ENCODE measurements around the gene ZNF30. TPM values are rescaled to one million over a fixed set of nuclear protein-coding genes. Genes with fewer than 3 reads are reported as not detected.
"Not testable (repeated sequence)": the region's sequence is repeated elsewhere in the genome, so short reads cannot be mapped to it uniquely, and the experiment has no call there.

The ZNF30 gene
- polyA plus RNA-seq, 3 donors, result 0.13 to 1.7 (median 0.29) TPM

DNA sequence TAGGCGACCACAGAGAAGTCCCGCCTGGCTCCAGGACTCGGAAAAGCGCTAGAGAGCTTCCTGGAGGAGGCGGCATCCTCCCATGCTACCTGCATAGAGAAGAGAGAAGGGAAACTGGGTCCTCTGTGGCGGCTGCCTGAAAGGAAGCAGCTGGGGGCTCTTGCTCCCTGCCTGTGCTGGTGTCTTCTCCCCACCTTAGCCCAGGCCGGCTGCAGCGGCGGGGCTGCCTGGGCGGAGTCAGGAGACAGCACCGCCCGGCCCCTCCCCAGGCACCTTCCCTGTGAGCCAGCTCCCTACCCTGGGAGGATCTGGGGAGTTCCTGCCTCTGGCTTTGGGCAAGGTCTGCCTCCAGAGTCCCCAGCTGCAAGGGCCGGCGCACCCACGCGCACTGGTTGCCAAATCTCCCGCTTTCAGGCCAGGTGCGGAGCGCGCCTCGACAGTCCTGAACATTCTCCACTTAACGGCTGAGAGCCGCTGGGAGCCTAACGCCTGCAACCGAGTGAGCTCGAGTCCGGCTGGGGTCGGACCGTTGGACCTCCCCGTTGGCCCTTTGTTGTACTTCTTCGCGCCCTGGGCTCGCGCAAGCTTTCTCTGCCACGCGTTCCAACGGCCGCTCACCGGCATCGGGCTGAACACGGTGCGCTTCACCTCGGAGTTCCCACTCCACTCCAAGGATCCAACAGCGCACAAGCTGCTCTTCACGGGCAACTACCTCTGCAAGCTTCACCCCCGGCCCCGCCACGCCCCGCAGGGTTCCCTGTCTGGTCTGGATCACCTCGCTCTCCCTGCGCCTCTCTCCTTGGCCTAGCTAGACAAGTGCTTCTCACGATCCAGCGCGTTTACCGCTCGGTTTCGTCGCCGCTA lies 21.8 kb upstream of the ZNF30 start:
- Histone ChIP-seq H3K9me3 (replicated peaks in 1 of 2; ENCODE audit: control insufficient read depth in 1 of 2, insufficient read depth in 1 of 2, low read length in 2 of 2) (peaks cover 9 to 13% of the 10 kb centered on the region in 2 donors), H3K36me3 (replicated peaks in 1 of 2; ENCODE audit: control insufficient read depth in 1 of 2, insufficient read depth in 2 of 2, low read length in 2 of 2) (no peaks in the 10 kb centered on the region), H4K20me1 (ENCODE audit: insufficient read depth, low read length) (no peaks in the 10 kb centered on the region), H3K4me2 (replicated peaks; ENCODE audit: extremely low read depth, low read length, poor library complexity, severe bottlenecking) (no peak overlapping the region), H2AFZ (ENCODE audit: insufficient read depth, low read depth, low read length, poor library complexity, severe bottlenecking) (no peak overlapping the region), H3K27me3 (ENCODE audit: control insufficient read depth in 2 of 2, insufficient read depth in 2 of 2, low read length in 2 of 2) (peaks cover 5 to 30% of the 10 kb centered on the region in 2 donors), H3K4me3 (replicated peaks in 1 of 3; ENCODE audit: low read depth in 2 of 3, low read length in 3 of 3) (no peak overlapping the region), H3K9ac (ENCODE audit: insufficient read depth, low read length, poor library complexity, severe bottlenecking) (no peak overlapping the region), H3K4me1 (ENCODE audit: control insufficient read depth in 1 of 2, insufficient read depth in 2 of 2, low read length in 2 of 2) (no peaks in the 10 kb centered on the region), H3K79me2 (ENCODE audit: insufficient read depth, low read length) (no peaks in the 10 kb centered on the region), H3K27ac (ENCODE audit: low read depth in 1 of 2, low read length in 2 of 2) (no peak overlapping the region)
- H3K9me3 Mint-ChIP-seq, result peaks cover 3 to 36% (median 27%) of the 10 kb centered on the region in 7 donors
- H3K4me3 Mint-ChIP-seq, result peak overlapping the region in 1 of 2 donors; percentile 86
- no peaks in the 10 kb centered on the region for H3K4me1 Mint-ChIP-seq
- peaks cover 23 to 47% (median 33%) of the 10 kb centered on the region in 3 donors for H3K27me3 Mint-ChIP-seq (ENCODE audit: low read depth in 3 of 3)
- H3K36me3 Mint-ChIP-seq, result no peaks in the 10 kb centered on the region
- TF ChIP-seq, protein P1, sequence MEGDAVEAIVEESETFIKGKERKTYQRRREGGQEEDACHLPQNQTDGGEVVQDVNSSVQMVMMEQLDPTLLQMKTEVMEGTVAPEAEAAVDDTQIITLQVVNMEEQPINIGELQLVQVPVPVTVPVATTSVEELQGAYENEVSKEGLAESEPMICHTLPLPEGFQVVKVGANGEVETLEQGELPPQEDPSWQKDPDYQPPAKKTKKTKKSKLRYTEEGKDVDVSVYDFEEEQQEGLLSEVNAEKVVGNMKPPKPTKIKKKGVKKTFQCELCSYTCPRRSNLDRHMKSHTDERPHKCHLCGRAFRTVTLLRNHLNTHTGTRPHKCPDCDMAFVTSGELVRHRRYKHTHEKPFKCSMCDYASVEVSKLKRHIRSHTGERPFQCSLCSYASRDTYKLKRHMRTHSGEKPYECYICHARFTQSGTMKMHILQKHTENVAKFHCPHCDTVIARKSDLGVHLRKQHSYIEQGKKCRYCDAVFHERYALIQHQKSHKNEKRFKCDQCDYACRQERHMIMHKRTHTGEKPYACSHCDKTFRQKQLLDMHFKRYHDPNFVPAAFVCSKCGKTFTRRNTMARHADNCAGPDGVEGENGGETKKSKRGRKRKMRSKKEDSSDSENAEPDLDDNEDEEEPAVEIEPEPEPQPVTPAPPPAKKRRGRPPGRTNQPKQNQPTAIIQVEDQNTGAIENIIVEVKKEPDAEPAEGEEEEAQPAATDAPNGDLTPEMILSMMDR (IDR thresholded peaks at IDR 0.05), result no peak
- H3K27ac Mint-ChIP-seq, result peak overlapping the region in 1 of 7 donors; percentile 15
- no peak for DNase-seq
- intact Hi-C loops (cut with micrococcal nuclease), result no loop called here
- 6% methylated on average over 48 of the region's 59 CpGs for WGBS (ENCODE audit: insufficient coverage)

DNA sequence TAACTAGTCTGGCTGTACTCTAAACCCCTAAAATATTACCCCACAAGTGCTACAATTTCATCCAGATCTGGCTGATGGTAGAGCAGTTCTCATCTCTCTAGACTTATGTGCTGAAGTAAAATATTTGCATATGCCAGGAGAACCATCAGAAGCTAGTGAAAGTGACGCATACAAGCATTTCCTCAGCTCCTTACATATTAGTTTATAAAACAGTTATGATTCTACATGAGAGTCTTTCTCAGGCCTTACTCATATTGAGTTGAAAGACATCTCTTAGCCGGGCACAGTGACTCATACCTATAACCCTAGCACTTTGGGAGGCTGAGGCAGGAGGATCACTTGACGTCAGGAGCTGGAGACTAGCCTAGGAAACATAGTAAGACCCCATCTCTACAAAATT lies 15.9 kb upstream of the ZNF30 start:
- intact Hi-C loops (cut with micrococcal nuclease), result no loop called here
- H3K27me3 ChIP-seq (ENCODE audit: control insufficient read depth in 2 of 2, insufficient read depth in 2 of 2, low read length in 2 of 2), result peaks cover 0 to 9% of the 10 kb centered on the region in 2 donors
- H3K4me2 ChIP-seq (replicated peaks; ENCODE audit: extremely low read depth, low read length, poor library complexity, severe bottlenecking), result no peak overlapping the region
- no peak overlapping the region for H2AFZ ChIP-seq (ENCODE audit: insufficient read depth, low read depth, low read length, poor library complexity, severe bottlenecking)
- H4K20me1 ChIP-seq (ENCODE audit: insufficient read depth, low read length), result no peaks in the 10 kb centered on the region
- Mint-ChIP-seq H3K4me3 (no peak overlapping the region), H3K27me3 (ENCODE audit: low read depth in 3 of 3) (peaks cover 9 to 23% (median 14%) of the 10 kb centered on the region in 3 donors), H3K36me3 (no peaks in the 10 kb centered on the region), H3K27ac (no peak overlapping the region), H3K4me1 (peaks cover 4% of the 10 kb centered on the region), H3K9me3 (peaks cover 12 to 52% (median 31%) of the 10 kb centered on the region in 7 donors)
- no CpG with 5 or more reads among the region's 3 CpGs for WGBS (ENCODE audit: insufficient coverage)
- peaks cover 7 to 25% of the 10 kb centered on the region in 2 donors for H3K9me3 ChIP-seq (replicated peaks in 1 of 2; ENCODE audit: control insufficient read depth in 1 of 2, insufficient read depth in 1 of 2, low read length in 2 of 2)
- no peaks in the 10 kb centered on the region for H3K36me3 ChIP-seq (replicated peaks in 1 of 2; ENCODE audit: control insufficient read depth in 1 of 2, insufficient read depth in 2 of 2, low read length in 2 of 2)
- no peak overlapping the region for H3K4me3 ChIP-seq (replicated peaks in 1 of 3; ENCODE audit: low read depth in 2 of 3, low read length in 3 of 3)
- H3K9ac ChIP-seq (ENCODE audit: insufficient read depth, low read length, poor library complexity, severe bottlenecking), result no peak overlapping the region
- H3K79me2 ChIP-seq (ENCODE audit: insufficient read depth, low read length), result no peaks in the 10 kb centered on the region
- TF ChIP-seq, protein P1 (IDR thresholded peaks at IDR 0.05), result no peak
- DNase-seq, result no peak
- H3K27ac ChIP-seq (ENCODE audit: low read depth in 1 of 2, low read length in 2 of 2), result no peak overlapping the region
- H3K4me1 ChIP-seq (ENCODE audit: control insufficient read depth in 1 of 2, insufficient read depth in 2 of 2, low read length in 2 of 2), result no peaks in the 10 kb centered on the region

DNA sequence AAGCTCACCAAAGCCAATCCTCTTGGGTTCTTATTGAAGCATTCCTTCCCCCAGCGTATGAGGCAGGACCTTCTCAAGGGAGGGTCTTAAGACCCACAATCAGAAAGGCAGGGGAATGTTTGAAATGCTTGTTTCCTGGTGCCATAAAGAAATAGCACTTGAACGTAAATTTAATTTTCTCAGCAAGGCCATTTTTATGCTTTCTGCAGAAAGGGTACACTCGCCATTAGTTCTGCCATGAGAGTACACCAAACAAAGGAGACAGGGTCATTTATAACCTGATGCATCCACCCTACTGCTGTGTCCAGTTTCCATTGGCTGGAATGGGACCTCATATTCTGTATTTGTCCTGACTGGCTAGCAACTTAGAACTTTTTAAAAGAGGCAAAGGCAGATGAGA lies 9.6 kb upstream of the ZNF30 start:
- H3K4me1 Mint-ChIP-seq; H4K20me1 ChIP-seq (ENCODE audit: insufficient read depth, low read length); H3K4me3 ChIP-seq (replicated peaks in 1 of 3; ENCODE audit: low read depth in 2 of 3, low read length in 3 of 3); H3K36me3 Mint-ChIP-seq; H3K4me3 Mint-ChIP-seq; H3K27me3 Mint-ChIP-seq (ENCODE audit: low read depth in 3 of 3); H3K9ac ChIP-seq (ENCODE audit: insufficient read depth, low read length, poor library complexity, severe bottlenecking); H3K27me3 ChIP-seq (ENCODE audit: control insufficient read depth in 2 of 2, insufficient read depth in 2 of 2, low read length in 2 of 2); H3K4me1 ChIP-seq (ENCODE audit: control insufficient read depth in 1 of 2, insufficient read depth in 2 of 2, low read length in 2 of 2); H2AFZ ChIP-seq (ENCODE audit: insufficient read depth, low read depth, low read length, poor library complexity, severe bottlenecking); DNase-seq; H3K27ac ChIP-seq (ENCODE audit: low read depth in 1 of 2, low read length in 2 of 2); H3K36me3 ChIP-seq (replicated peaks in 1 of 2; ENCODE audit: control insufficient read depth in 1 of 2, insufficient read depth in 2 of 2, low read length in 2 of 2); H3K4me2 ChIP-seq (replicated peaks; ENCODE audit: extremely low read depth, low read length, poor library complexity, severe bottlenecking); intact Hi-C loops (cut with micrococcal nuclease); H3K79me2 ChIP-seq (ENCODE audit: insufficient read depth, low read length); H3K27ac Mint-ChIP-seq: not testable (repeated sequence)
- 75% methylated on average over 2 of the region's 3 CpGs for WGBS (ENCODE audit: insufficient coverage)
- peaks cover 47 to 48% of the 10 kb centered on the region in 2 donors for H3K9me3 ChIP-seq (replicated peaks in 1 of 2; ENCODE audit: control insufficient read depth in 1 of 2, insufficient read depth in 1 of 2, low read length in 2 of 2)
- H3K9me3 Mint-ChIP-seq, result peaks cover 35 to 74% (median 54%) of the 10 kb centered on the region in 7 donors

Data from CD14-positive monocyte (primary cell).